RWPE1 (cell line): Measurements from ENCODE around the gene ACAD10.
A peak's percentile ranks its signal among the peaks of the same experiment; 100 is the strongest.

Source experiments
- CTCF ChIA-PET: fragments of 350-600 bp; sonication (Branson Sonifier 250); formaldehyde crosslinking; extraction: SDS; loops from one replicate; lab custom pipeline; 2021; lab: Yijun Ruan, JAX
- POLR2A ChIA-PET: fragments of 400-600 bp; formaldehyde crosslinking; extraction: SDS; loops from one replicate; lab custom pipeline; 2020; ENCODE audit warnings: antibody characterized with exemption; ENCODE audit not compliant: low non-redundant PET; lab: Yijun Ruan, JAX
- DNase-seq: peaks from one replicate; pipeline ENCODE4 v3.0.0; 2012; ENCODE audit warnings: low spot score
- H3K27ac ChIP-seq: fragments of 450-650 bp; 2 replicates; pipeline ENCODE4 v1.5.1; 2017
- CTCF ChIP-seq: fragments of 450-650 bp; conservative IDR thresholded peaks from 2 replicates; pipeline ENCODE4 v1.5.1; 2017; ENCODE audit warnings: low read depth, mild to moderate bottlenecking

ACAD10 gene

GRCh38 chr12:111784953-111785352 is 99.1 kb downstream of the ACAD10 start:
- CTCF ChIA-PET, result interaction anchor here (0.5 kb wide), 1 partner anchor 125 kb away, joined by 3 read pairs; no protein-coding TSS in a partner anchor
- POLR2A ChIA-PET, result no interaction called here
- TF ChIP-seq CTCF, result no peak

DNA sequence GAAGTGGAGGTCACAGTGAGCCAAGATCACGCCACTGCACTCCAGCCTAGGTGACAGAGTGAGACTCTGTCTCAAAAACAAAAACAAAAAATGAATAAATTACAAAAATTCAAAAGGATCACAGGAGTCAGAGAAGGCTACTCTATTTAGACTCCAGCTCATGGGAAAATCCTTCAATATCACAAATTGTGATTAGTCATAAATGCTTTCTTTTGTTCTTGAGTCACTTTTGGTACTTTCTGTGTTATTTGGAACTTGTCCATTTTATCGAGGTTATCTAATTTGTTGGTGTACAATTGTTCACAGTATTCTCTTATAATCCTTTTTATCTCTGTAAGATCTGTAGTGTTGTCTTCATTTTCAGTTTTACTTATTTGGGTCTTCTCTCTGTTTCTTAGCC is 99.8 kb downstream of the ACAD10 start:
- CTCF ChIA-PET, result no interaction called here
- POLR2A ChIA-PET, result no interaction called here
- DNase-seq, result no peak
- no peak for TF ChIP-seq CTCF
- 0 out of 2 replicates have a peak overlapping the region, but pooled peaks have one; percentile 4 for H3K27ac ChIP-seq

More at GRCh38 chr12:111784953-111785352, 99.1 kb downstream of the ACAD10 start:
- H3K27ac ChIP-seq, result 0 out of 2 replicates have a peak overlapping the region, but pooled peaks have one; percentile 4
- DNase-seq, result no peak

- POLR2A ChIA-PET, result no interaction called here
- DNase-seq, result peak; percentile 19
- peak overlapping the region; percentile 73 for H3K27ac ChIP-seq
- CTCF ChIA-PET, result interaction anchor here (0.6 to 1.5 kb wide), 5 partner anchors 34 to 119 kb away, joined by 3 to 5 read pairs (median 4); no protein-coding TSS in a partner anchor
- peak; percentile 70 for TF ChIP-seq CTCF
Observed at GRCh38 chr12:111788178-111788654, 102.4 kb downstream of the ACAD10 start.

DNA sequence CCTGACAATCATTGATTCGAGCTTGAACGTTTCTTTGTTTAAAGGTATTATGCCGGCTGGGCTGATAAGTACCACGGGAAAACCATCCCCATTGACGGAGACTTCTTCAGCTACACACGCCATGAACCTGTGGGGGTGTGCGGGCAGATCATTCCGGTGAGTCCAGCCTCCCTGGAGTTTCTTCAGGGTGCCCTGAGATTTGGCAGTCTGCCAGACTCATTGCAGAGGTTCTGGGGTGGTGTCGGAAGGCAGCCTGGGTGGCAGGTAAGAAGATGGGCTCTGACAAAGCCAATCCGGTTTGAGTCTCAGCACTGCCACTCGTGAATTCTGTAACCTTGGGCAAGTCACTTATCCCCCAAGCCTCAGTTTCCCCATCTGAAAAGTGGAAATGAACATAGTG is 103.9 kb downstream of the ACAD10 start:
- ChIA-PET POLR2A (no interaction called here), CTCF (no interaction called here)
- H3K27ac ChIP-seq, result no peak overlapping the region
- no peak for DNase-seq
- TF ChIP-seq CTCF, result no peak

GRCh38 chr12:111791507-111791906 is 105.7 kb downstream of the ACAD10 start:
- TF ChIP-seq CTCF, result no peak
- H3K27ac ChIP-seq, result 0 out of 2 replicates have a peak overlapping the region, but pooled peaks have one; percentile 2
- POLR2A ChIA-PET, result no interaction called here
- CTCF ChIA-PET, result interaction anchor here (0.6 to 1.6 kb wide), 4 partner anchors 14 to 1810 kb away, joined by 3 to 9 read pairs (median 4); no protein-coding TSS in a partner anchor
- no peak for DNase-seq

- no peak for TF ChIP-seq CTCF
- H3K27ac ChIP-seq, result peak overlapping the region; percentile 39
- ChIA-PET POLR2A (no interaction called here), CTCF (interaction anchor here (0.5 to 1.6 kb wide), 6 partner anchors 13 to 1811 kb away, joined by 3 to 9 read pairs (median 4); no protein-coding TSS in a partner anchor)
- no peak for DNase-seq
Observed at GRCh38 chr12:111792155-111792855, 106.5 kb downstream of the ACAD10 start.
